ENCODE results near the gene AKAP4.

GRCh38 chrX:50161127-50161526 is 39.7 kb downstream of the AKAP4 start:
- TF ChIP-seq CTCF (IDR thresholded peaks at IDR 0.05) (no peak), POLR2A (IDR thresholded peaks at IDR 0.05) (no peak)
